GM19240 (cell line): ENCODE measurements around the gene INTS1.
"Not testable (repeated sequence)": the region's sequence is repeated elsewhere in the genome, so short reads cannot be mapped to it uniquely, and the experiment has no call there.

Experiments used
- DNase-seq: peaks from one replicate; pipeline ENCODE4 v3.0.0; 2011; ENCODE audit warnings: low spot score; ENCODE audit not compliant: insufficient read length

INTS1 gene

DNA sequence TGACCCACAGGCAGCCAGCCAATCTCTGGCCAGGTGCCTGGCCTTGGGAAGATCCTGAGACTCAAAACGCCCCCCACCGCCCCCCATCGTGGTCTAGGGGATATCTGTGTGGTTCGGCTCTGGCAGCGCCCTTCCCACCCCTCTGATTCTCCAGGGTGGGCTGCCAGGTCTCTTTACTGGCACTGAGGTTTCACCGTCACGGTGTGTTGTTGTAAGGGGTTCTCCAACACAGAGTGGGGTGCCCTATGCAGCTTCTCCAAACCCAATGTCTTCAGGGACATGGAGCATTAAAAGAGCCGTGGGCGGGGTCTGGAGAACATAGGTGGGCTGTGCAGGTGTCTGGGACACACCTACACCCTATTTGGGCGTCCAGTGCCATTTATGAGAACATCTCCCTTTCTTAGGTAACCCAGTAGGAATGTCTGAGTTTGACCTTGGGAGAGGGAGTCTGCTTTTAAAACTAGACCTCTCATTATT, 27.8 kb upstream of the INTS1 start:
- no peak for DNase-seq

DNA sequence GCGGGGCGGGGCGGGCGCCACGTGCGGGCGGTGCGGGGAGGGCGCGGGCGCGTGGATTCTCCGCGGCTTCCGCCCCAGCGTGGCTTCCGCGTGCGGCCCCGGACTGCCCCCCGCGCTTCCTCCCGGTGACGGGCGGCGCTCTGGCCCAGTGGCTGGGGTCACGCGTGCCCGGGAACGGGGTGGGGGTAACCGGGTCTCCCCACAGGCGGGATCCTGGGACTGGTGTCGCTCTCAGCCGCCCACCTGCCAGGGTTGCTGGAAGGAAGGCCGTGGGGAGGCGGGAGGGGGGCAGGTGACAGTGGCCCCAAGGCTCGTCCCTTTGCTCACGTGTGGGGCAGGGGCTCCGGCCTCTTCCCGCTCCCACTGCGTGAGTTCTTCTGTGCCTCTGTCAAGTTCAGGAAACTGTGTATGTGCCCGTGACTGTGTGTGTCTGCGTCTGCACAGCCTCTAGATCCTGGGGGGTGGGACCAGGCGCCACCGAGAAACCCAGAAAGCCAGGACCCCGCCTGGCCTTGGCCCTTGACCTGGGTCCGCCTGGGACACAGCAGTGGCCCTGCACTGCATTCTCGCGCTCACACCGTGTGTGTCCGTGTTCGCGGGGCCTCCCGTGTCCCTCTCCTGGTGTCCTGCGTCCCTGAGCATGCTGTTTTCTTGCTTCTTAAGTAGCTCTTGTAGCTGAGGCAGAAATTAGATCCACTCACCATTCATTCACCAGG, 27.2 kb upstream of the INTS1 start:
- DNase-seq: no peak

DNA sequence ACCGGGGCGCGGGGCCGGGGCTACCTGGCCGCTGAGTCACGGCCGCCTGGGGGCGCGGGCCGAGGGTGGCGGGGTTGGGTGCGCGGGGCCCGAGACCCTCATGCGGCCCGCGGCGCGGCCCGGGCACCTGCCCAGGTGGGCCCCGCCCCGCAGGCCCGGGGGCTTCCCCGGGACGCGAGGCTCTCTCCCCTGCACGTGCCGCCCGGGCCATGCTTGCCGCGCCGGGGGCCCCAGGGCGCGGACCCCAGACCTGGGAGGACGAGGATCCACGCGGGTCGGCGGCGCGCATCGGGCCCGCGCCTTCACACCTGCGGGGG, 26.7 kb upstream of the INTS1 start:
- DNase-seq: no peak

- DNase-seq: no peak
These were observed 25.4 kb upstream of the INTS1 start for GRCh38 chr7:1529383-1530116.

- no peak for DNase-seq
These were observed 22.1 kb upstream of the INTS1 start for GRCh38 chr7:1526271-1526754.

GRCh38 chr7:1525409-1525808, 21.2 kb upstream of the INTS1 start:
- no peak for DNase-seq

GRCh38 chr7:1523844-1524243, 19.7 kb upstream of the INTS1 start:
- DNase-seq: no peak

DNA sequence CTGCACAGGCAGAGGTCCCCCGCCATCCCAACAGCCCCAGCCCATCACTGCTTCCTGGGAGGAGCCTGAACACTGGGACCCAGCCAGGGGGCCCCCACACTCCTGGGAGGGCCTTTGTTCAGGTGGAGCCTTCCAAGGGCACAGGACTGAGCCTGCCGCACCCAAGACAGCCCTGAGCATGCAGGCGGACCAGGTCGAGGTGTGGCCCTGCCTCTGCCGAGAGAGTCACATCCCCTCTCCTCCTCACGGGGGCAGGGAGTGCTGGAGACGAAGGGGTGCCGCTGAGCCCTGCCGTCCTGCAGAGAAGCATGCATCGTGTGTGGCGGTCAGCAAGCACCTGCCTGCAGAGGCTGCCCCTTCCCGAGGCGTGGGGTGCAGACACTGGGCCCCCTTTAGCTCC, 19.0 kb upstream of the INTS1 start:
- no peak for DNase-seq

DNA sequence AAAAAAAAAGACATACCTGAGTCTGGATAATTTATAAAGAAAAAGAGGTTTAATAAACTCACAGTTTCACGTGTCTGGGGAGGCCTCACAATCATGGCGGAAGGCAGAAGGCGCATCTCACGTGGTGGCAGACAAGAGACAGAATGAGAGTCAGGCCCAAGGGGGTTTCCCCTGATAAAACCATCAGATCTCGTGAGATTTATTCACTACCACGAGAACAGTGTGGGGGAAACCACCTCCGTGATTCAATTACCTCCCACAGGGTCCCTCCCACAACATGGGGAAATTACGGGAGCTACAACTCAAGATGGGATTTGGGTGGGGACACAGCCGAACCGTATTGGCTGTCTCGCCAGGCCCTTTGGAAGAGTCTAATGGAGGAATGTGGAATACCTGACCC, 17.3 kb upstream of the INTS1 start:
- no peak for DNase-seq

DNA sequence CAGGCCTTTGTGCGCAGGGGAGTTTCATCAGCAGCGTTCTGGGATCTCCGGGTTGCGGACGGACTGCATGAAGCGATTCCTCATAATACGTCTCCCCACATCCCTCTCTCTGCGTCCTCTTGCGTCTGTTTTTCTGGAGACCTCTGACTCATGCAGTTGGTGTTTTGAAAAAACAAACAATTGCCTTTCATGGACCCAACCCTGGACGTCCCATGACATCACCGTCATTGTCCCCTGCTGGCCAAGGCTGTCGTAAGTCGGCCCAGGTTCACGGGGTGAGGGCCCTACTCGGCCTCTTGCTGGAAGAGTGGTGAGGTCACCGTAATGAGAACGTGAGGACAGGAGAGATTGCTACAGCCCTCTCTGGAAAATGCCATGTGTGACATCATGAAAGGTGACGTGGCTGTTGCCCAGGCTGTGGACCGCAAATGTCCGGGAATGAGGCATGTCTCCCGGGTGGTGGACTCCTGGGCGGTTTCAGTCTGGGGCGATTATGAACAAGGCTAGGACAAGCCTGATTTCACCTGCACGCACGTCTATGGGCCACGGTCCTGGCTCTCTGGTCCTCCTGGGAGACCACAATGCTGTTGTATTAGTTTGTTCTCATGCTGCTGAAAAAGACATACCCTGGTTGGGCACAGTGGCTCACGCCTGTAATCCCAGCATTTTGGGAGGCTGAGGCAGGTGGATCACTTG, 16.5 kb upstream of the INTS1 start:
- DNase-seq: no peak

DNA sequence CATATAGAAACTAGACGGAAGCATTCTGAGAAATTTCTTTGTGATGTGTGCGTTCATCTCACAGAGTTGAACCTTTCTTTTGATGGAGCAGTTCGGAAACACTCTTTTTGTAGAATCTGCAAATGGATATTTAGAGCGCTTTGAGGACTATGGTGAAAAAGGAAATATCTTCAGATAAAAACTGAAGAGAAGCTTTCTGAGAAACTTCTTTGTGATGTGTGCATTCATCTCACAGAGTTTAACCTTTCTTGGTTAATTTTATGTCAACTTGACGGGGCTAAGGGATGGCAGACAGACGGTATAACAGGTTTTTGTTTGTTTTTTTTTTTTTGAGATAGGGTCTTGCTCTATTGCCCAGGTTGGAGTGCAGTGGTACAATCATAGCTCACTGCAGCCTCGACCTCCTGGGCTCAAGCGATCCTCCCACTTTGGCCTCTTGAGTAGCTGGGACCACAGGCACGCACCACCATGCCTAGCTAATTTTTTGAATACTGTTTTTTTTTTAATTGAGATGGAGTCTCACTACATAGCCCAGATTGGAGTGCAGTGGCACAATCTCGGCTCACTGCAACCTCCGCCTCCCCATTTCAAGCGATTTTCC, 15.2 kb upstream of the INTS1 start:
- not testable (repeated sequence) for DNase-seq

DNA sequence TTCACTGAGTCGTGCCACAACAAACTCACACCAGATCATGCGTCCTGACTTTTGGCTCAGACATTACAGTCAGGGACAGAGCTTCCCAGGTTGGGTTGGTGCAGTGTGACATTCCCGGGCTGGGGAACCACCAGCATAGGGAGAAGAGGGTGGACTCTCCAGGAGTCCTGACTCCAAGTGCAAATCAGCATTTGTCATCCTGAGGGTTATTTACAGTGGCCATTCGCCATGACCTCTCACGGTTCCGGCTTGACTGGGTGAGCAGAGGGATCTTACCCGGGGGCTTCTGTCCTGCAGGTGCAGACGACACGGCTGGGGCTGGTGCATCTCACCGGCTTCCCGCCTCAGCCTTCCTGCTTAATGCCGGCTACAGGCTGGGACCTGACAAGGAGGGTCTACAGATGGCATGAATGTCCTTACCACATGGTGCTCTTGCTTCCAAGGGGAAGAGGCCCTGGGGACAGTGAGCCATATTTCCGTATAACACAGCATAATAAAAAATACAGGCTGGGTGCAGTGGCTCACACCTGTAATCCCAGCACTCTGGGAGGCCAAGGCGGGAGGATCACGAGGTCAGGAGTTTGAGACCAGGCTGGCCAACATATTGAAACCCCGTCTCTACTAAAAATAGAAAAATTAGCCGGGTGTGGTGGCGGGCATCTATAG, 12.5 kb upstream of the INTS1 start:
- DNase-seq: no peak

GRCh38 chr7:1515509-1515967, 11.3 kb upstream of the INTS1 start:
- DNase-seq: not testable (repeated sequence)

GRCh38 chr7:1514995-1515401, 10.8 kb upstream of the INTS1 start:
- no peak for DNase-seq

DNA sequence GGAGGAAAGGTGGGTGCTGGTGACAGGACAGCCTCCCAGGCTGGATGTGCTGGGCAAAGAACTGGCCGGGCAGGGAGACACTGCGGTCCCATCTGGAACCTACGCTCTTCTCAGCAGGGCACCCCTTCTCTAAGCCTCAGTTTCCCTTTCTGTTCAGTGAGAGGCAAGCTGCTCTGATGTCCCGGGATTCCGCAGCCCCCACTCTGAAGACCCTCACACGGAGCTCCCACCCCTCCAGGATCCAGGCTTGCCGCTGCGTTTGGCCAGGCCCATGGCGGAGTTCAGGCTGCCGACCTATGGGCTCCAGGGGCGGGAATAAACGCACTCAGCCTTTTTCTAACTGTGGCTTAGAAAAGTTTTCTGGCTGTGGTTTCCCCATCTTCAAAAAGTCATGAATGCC, 10.2 kb upstream of the INTS1 start:
- no peak for DNase-seq

DNA sequence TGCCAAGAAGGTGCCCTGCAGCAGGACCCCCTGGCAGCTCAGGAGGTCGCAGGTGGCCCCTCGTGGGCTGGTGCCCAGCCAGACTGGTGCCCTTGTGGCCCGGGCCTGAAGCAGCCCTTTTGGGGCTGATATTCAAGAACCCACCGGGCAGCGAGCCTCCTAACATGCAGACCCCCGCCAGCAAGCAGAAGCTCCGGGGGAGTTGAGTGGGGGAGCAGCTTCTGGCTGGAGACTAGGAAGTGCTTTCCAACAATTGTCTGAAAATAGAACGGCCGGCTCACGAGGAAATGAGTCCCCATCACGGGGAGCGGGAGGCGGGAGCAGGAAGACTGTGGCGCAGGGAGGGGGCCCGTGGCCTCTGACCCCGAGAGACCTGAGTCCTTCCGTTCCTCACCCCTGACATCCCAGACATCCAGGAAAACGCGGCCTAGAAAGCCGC, 9.5 kb upstream of the INTS1 start:
- no peak for DNase-seq

GRCh38 chr7:1512781-1513656, 8.8 kb upstream of the INTS1 start:
- no peak for DNase-seq

GRCh38 chr7:1511444-1512422, 7.5 kb upstream of the INTS1 start:
- no peak for DNase-seq

- no peak for DNase-seq
These were observed 6.6 kb upstream of the INTS1 start for GRCh38 chr7:1510780-1511154.
